Body of pancreas (tissue), 4 donors: Measurements from ENCODE around the gene RET. TPM values are rescaled to one million over a fixed set of nuclear protein-coding genes. Genes with fewer than 3 reads are reported as not detected.
"Not testable (repeated sequence)": the region's sequence is repeated elsewhere in the genome, so short reads cannot be mapped to it uniquely, and the experiment has no call there.

Experiments
- ATAC-seq: fragments of 150-250 bp; one replicate; pipeline ENCODE4 v1.9.1; 2016
- DNase-seq, 4 donors: peaks; one replicate each; pipeline ENCODE4 v3.0.0-alpha.2; 2019
- H3K27ac ChIP-seq, 4 donors: fragments of 200-600 bp; sonication (generic); 1 replicate in 3 of 4; 2 replicates in 1 of 4; pipeline versions ENCODE4 v1.5.1 to v1.6.1; 2016 to 2019; ENCODE audit warnings: mild to moderate bottlenecking in 1 of 4, mixed read lengths in 1 of 4, moderate library complexity in 1 of 4
- H3K27me3 ChIP-seq, 2 donors: fragments of 200-600 bp; sonication (generic); one replicate each; pipeline ENCODE4 v1.6.0; 2016; ENCODE audit warnings: mild to moderate bottlenecking in 1 of 2
- H3K36me3 ChIP-seq, 2 donors: fragments of 200-600 bp; sonication (generic); replicated peaks in 1 of 2; 2 replicates each; pipeline ENCODE4 v1.5.1; 2016; ENCODE audit warnings: low read depth in 2 of 2; ENCODE audit not compliant: insufficient read depth in 1 of 2
- H3K4me1 ChIP-seq: fragments of 200-600 bp; sonication (generic); one replicate; pipeline ENCODE4 v1.6.0; 2016
- H3K4me3 ChIP-seq, 2 donors: fragments of 200-600 bp; sonication (generic); 1 replicate in 1 of 2; 2 replicates in 1 of 2; pipeline ENCODE4 v1.5.1; 2016 to 2019
- H3K9me3 ChIP-seq, 3 donors: fragments of 200-600 bp; sonication (generic); 1 replicate in 2 of 3; 2 replicates in 1 of 3; pipeline ENCODE4 v1.5.1; 2016
- POLR2A ChIP-seq, 3 donors: fragments of 450-650 bp; IDR thresholded peaks; one replicate each; pipeline ENCODE4 v1.6.1; 2016; ENCODE audit warnings: antibody characterized with exemption in 3 of 3, mild to moderate bottlenecking in 2 of 3
- WGBS, 2 donors: methylation state at CpG; one replicate each; pipeline ENCODE4 v1.1.5; 2017; 5-methylcytosine and 5-hydroxymethylcytosine counted together
- intact Hi-C: fragments of 100-400 bp; cut with DNase I; formaldehyde crosslinking; loops from one replicate; pipeline ENCODE4 v1.15.1; 2023
- total RNA-seq, 2 donors: library from RNA; depleted of rRNA; stranded (reverse); fragments of >200 nt; gene quantifications; one replicate each; pipeline ENCODE4 v1.1.0, GENCODE V29; 2016
- TF ChIP-seq, protein P1 (sequence below), 7 experiments: fragments of 450-650 bp in 4 of 7; fragments of 200-600 bp in 3 of 7; sonication (generic) in 3 of 7; IDR thresholded peaks; one replicate each; pipeline ENCODE4 v1.5.1; 2016 to 2019; ENCODE audit warnings: antibody characterized with exemption in 7 of 7

RET gene
- total RNA-seq, 2 donors from 2014 or later = 0.78 to 1.6 TPM

DNA sequence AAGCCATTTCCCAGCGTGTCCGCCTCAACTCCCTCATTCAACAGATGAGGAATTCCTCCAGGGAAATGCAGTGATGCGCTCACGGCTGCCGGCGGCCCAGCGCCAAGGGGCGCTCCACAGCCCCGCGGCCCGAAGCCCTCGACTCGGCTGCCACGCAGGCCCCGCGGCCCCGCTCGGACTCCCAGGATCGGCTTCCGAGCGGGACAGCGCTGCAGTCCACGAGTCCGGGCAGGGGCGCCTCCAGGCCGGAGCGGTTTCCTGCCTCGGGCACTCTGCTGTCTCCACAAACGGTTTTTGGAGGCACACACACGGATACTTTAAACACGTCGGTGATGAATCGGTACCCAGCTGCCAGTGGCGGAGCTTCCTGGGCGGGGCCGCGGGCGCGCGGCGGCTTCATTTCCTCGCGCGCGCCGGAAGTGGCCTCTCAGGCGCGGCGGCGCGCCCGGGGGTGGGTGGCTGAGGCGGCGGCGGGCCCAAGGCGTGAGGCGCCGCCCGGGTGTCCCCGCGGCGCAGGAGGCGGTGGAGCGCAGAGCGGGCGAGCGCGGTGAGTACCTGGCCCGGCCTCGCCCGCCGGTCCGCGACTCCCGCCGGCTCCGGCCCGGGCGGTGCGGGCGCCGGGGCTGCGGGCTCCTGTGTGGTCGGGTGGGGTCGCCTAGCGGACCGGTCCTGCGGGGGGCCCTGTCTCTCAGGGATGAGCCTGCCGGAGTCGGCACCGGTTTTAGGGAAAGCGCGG, 61.3 kb downstream of the RET start, which contains the start of gene CSGALNACT2:
Gene CSGALNACT2, plus strand, starts transcription at position 425 of the 736 bp plus-strand sequence. CDS start 16,705 bp downstream, outside the sequence.
- Histone ChIP-seq H3K36me3 (no peaks in the 10 kb centered on the region), H3K4me3 (peak within 1 kb of the TSS; percentile 58 to 60), H3K4me1 (peaks cover 17% of the 10 kb centered on the region), H3K27me3 (no peaks in the 10 kb centered on the region), H3K27ac (peak within 1 kb of the TSS; percentile 69 to 87 (median 82)), H3K9me3 (no peaks in the 10 kb centered on the region)
- peak; percentile 66 to 68 (median 68) for TF ChIP-seq POLR2A (IDR thresholded peaks at IDR 0.05)
- TF ChIP-seq, protein P1, sequence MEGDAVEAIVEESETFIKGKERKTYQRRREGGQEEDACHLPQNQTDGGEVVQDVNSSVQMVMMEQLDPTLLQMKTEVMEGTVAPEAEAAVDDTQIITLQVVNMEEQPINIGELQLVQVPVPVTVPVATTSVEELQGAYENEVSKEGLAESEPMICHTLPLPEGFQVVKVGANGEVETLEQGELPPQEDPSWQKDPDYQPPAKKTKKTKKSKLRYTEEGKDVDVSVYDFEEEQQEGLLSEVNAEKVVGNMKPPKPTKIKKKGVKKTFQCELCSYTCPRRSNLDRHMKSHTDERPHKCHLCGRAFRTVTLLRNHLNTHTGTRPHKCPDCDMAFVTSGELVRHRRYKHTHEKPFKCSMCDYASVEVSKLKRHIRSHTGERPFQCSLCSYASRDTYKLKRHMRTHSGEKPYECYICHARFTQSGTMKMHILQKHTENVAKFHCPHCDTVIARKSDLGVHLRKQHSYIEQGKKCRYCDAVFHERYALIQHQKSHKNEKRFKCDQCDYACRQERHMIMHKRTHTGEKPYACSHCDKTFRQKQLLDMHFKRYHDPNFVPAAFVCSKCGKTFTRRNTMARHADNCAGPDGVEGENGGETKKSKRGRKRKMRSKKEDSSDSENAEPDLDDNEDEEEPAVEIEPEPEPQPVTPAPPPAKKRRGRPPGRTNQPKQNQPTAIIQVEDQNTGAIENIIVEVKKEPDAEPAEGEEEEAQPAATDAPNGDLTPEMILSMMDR (IDR thresholded peaks at IDR 0.05) = peak in 1 of 7 experiments; percentile 6
- DNase-seq (peak; percentile 80 to 90 (median 84)), ATAC-seq (peak; percentile 92)
- intact Hi-C loops = no loop called here
- 0% methylated on average over 5 to 89 of the region's 93 CpGs for WGBS, 2 donors

DNA sequence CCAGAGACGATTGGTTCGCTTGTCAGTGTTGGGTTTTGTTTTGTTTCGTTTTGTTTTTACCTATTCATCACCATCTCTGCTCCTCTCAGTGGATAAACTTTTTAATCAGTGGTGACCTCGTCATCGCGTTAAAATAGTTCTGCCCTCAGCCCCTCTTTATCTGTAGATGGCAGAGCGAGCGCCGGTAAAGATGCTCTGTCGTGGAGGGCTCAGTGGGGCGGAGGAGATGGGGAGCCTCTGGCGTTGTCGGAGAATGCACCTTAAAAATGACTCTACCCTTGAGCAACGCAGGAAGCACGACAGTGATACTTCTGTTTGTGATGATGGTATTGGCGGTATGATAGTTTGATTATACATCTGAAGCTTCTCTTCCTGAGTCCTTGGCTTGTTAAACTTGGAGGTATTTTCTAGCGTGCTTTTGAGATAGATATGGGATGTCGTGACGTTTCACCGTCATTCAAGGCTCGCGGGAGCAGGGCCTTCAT, 61.9 kb downstream of the RET start:
- ATAC-seq = peak; percentile 25
- WGBS, 2 donors = 0% methylated on average over 21 to 22 of the region's 22 CpGs
- DNase-seq = peak in 1 of 4 donors; percentile 28
- Histone ChIP-seq H3K4me1 (peaks cover 17% of the 10 kb centered on the region), H3K4me3 (peak overlapping the region; percentile 34 to 57), H3K27ac (peak overlapping the region; percentile 69 to 87 (median 82)), H3K27me3 (no peaks in the 10 kb centered on the region), H3K9me3 (no peaks in the 10 kb centered on the region), H3K36me3 (no peaks in the 10 kb centered on the region)
- intact Hi-C loops = no loop called here
- peak in 1 of 3 donors; percentile 5 for TF ChIP-seq POLR2A (IDR thresholded peaks at IDR 0.05)
- TF ChIP-seq, protein P1 (IDR thresholded peaks at IDR 0.05) = no peak

DNA sequence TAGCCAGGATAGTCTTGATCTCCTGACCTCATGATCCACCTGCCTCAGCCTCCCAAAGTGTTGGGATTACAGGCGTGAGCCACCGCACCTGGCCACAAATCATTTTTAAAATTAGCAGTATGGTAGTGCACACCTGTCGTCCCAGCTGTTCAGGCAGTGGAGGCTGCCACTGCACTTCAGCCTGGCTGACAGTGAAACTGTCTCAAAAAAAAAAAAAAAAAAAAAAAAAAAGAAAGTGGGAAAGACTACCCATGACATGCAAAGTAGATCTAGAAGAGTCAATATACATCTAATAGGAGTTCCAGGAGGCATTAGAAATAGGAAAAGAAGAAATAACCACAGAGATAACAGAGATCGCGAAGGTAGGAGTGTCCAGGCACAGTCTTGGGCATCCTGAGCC, 64.6 kb downstream of the RET start:
- ATAC-seq = no peak
- Histone ChIP-seq H3K4me3 (no peak overlapping the region), H3K27me3 (no peaks in the 10 kb centered on the region), H3K9me3 (no peaks in the 10 kb centered on the region), H3K36me3 (no peaks in the 10 kb centered on the region), H3K27ac (no peak overlapping the region), H3K4me1 (peaks cover 17% of the 10 kb centered on the region)
- WGBS, 2 donors = 87% methylated on average over 5 of the region's 5 CpGs
- DNase-seq = no peak
- no peak for TF ChIP-seq POLR2A (IDR thresholded peaks at IDR 0.05)
- TF ChIP-seq, protein P1 (IDR thresholded peaks at IDR 0.05) = no peak
- intact Hi-C loops = no loop called here

DNA sequence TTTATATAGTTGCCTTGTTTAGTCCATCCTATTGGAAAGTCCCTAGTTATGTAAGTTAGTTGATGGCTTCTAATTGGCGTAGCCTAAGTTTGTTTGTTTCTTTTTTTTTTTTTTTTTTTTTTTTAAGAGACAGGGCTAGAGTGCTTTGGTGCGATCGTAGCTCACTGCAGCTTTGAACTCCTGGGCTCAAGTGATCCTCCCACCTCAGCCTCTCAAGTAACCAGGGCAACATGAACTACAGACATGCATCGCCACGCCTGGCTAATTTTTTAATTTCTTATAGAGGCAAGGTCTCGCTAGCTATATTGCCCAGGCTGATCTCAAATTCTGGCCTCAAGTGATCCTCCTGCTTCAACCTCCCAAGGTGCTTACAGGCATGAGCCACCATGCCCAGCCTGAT, 68.4 kb downstream of the RET start:
- no peak for ATAC-seq
- DNase-seq = no peak
- intact Hi-C loops = no loop called here
- no peaks in the 10 kb centered on the region for H3K4me1 ChIP-seq
- H3K4me3 ChIP-seq = no peak overlapping the region
- no peaks in the 10 kb centered on the region for H3K9me3 ChIP-seq
- TF ChIP-seq, protein P1 (IDR thresholded peaks at IDR 0.05) = no peak
- H3K27me3 ChIP-seq = no peaks in the 10 kb centered on the region
- no peaks in the 10 kb centered on the region for H3K36me3 ChIP-seq
- no peak overlapping the region for H3K27ac ChIP-seq
- 87 to 93% methylated on average over 6 of the region's 6 CpGs for WGBS, 2 donors

DNA sequence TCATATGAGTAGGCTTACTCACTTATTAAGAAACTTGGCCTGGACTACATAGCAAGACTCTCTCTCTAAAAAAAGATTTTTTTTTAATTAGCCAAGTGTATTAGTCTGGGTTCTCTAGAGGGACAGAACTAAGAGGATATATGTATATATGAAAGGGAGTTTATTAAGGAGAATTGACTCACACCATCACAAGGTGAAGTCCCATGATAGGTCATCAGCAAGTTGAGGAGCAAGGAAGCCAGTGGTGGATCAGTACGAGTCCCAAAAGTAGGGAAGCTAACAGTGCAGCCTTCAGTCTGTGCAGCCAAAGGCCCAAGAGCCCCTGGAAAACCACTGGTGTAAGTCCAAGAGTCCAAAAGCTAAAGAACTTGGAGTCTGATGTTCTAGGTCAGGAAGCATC, 69.1 kb downstream of the RET start:
- ATAC-seq, intact Hi-C loops, H3K9me3 ChIP-seq, H3K27ac ChIP-seq, H3K27me3 ChIP-seq, DNase-seq, H3K4me3 ChIP-seq, H3K36me3 ChIP-seq, H3K4me1 ChIP-seq: not testable (repeated sequence)
- 81 to 85% methylated on average over 1 of the region's 1 CpG for WGBS, 2 donors
